Measurements from ENCODE around the gene GP9. TPM values are rescaled to one million over a fixed set of nuclear protein-coding genes. Genes with fewer than 3 reads are reported as not detected.
A peak's percentile ranks its signal among the peaks of the same experiment; 100 is the strongest.

Gene GP9
- total RNA-seq, 3 donors from 2014 or later (not counting 1 experiment from before 2014, with no cell fraction given): 0.86 to 8.6 (median 3.8) TPM

- no peak for ATAC-seq
- intact Hi-C loops (cut with micrococcal nuclease): loop anchor here (5.0 kb wide), 2 partner anchors 42 to 222 kb away; partner anchors contain the start of gene COPG1
- DNase-seq: no peak
- Mint-ChIP-seq H3K4me1 (peaks cover 30 to 40% of the 10 kb centered on the region in 2 donors), H3K4me3 (no peak overlapping the region), H3K36me3 (no peaks in the 10 kb centered on the region), H3K27ac (peak overlapping the region; percentile 99 to 100), H3K27me3 (ENCODE audit: low read depth in 2 of 2) (no peaks in the 10 kb centered on the region), H3K9me3 (no peaks in the 10 kb centered on the region)
- Histone ChIP-seq H3K9me3 (ENCODE audit: control insufficient read depth, insufficient read depth, low read length) (no peaks in the 10 kb centered on the region), H3K27me3 (ENCODE audit: control insufficient read depth, insufficient read depth, low read length) (no peaks in the 10 kb centered on the region), H3K27ac (ENCODE audit: low read length) (no peak overlapping the region), H3K36me3 (ENCODE audit: control insufficient read depth, insufficient read depth, low read length) (no peaks in the 10 kb centered on the region), H3K4me1 (ENCODE audit: control insufficient read depth, insufficient read depth, low read length) (peaks cover 34% of the 10 kb centered on the region), H3K4me3 (ENCODE audit: low read length) (no peak overlapping the region)
- WGBS (ENCODE audit: insufficient coverage): 94% methylated on average over 15 of the region's 15 CpGs
- TF ChIP-seq CTCF (IDR thresholded peaks at IDR 0.05): no peak
Observed at GRCh38 chr3:129025108-129025507, 35.5 kb upstream of the GP9 start.

- Histone ChIP-seq H3K4me3 (ENCODE audit: low read length) (no peak overlapping the region), H3K27ac (ENCODE audit: low read length) (peak overlapping the region; percentile 74), H3K27me3 (ENCODE audit: control insufficient read depth, insufficient read depth, low read length) (no peaks in the 10 kb centered on the region), H3K4me1 (ENCODE audit: control insufficient read depth, insufficient read depth, low read length) (peaks cover 34% of the 10 kb centered on the region), H3K9me3 (ENCODE audit: control insufficient read depth, insufficient read depth, low read length) (no peaks in the 10 kb centered on the region), H3K36me3 (ENCODE audit: control insufficient read depth, insufficient read depth, low read length) (no peaks in the 10 kb centered on the region)
- ATAC-seq: no peak
- Mint-ChIP-seq H3K4me3 (peak overlapping the region; percentile 87), H3K27me3 (ENCODE audit: low read depth in 2 of 2) (no peaks in the 10 kb centered on the region), H3K4me1 (peaks cover 30 to 40% of the 10 kb centered on the region in 2 donors), H3K27ac (peak overlapping the region; percentile 99 to 100), H3K36me3 (no peaks in the 10 kb centered on the region), H3K9me3 (no peaks in the 10 kb centered on the region)
- 93% methylated on average over 8 of the region's 8 CpGs for WGBS (ENCODE audit: insufficient coverage)
- no peak for TF ChIP-seq CTCF (IDR thresholded peaks at IDR 0.05)
- DNase-seq: no peak
- intact Hi-C loops (cut with micrococcal nuclease): loop anchor here (5.0 kb wide), 2 partner anchors 41 to 221 kb away; partner anchors contain the start of gene COPG1
Observed at GRCh38 chr3:129025691-129026435, 34.7 kb upstream of the GP9 start.

GRCh38 chr3:129026728-129027543 lies 33.6 kb upstream of the GP9 start:
- intact Hi-C loops (cut with micrococcal nuclease): loop anchor here (1.0 to 5.0 kb wide), 3 partner anchors 40 to 220 kb away; partner anchors contain the start of gene COPG1
- peak overlapping the region; percentile 74 for H3K27ac ChIP-seq (ENCODE audit: low read length)
- H3K36me3 ChIP-seq (ENCODE audit: control insufficient read depth, insufficient read depth, low read length): no peaks in the 10 kb centered on the region
- no peaks in the 10 kb centered on the region for H3K9me3 ChIP-seq (ENCODE audit: control insufficient read depth, insufficient read depth, low read length)
- H3K27ac Mint-ChIP-seq: peak overlapping the region; percentile 99 to 100
- peaks cover 25 to 35% of the 10 kb centered on the region in 2 donors for H3K4me1 Mint-ChIP-seq
- peak overlapping the region; percentile 87 for H3K4me3 Mint-ChIP-seq
- peak overlapping the region; percentile 52 for H3K4me3 ChIP-seq (ENCODE audit: low read length)
- ATAC-seq: peak; percentile 93 to 99 (median 95)
- no peaks in the 10 kb centered on the region for H3K9me3 Mint-ChIP-seq
- WGBS (ENCODE audit: insufficient coverage): 2% methylated on average over 54 of the region's 54 CpGs
- no peaks in the 10 kb centered on the region for H3K36me3 Mint-ChIP-seq
- no peaks in the 10 kb centered on the region for H3K27me3 Mint-ChIP-seq (ENCODE audit: low read depth in 2 of 2)
- H3K4me1 ChIP-seq (ENCODE audit: control insufficient read depth, insufficient read depth, low read length): peaks cover 32% of the 10 kb centered on the region
- TF ChIP-seq CTCF (IDR thresholded peaks at IDR 0.05): peak; percentile 88
- peak; percentile 90 to 96 for DNase-seq
- no peaks in the 10 kb centered on the region for H3K27me3 ChIP-seq (ENCODE audit: control insufficient read depth, insufficient read depth, low read length)
